ENCODE results near the gene PSD2. TPM values are rescaled to one million over a fixed set of nuclear protein-coding genes. Genes with fewer than 3 reads are reported as not detected.

PSD2 gene
- total RNA-seq, 1 experiment from 2014 or later, result 0.22 TPM

GRCh38 chr5:139751236-139751635 lies 44.4 kb upstream of the PSD2 start:
- Histone ChIP-seq H3K27me3 (ENCODE audit: insufficient read depth, low read length) (peaks cover 39% of the 10 kb centered on the region), H3K18ac (ENCODE audit: insufficient read length, low read depth, low read length) (no peak overlapping the region), H2BK20ac (ENCODE audit: low read depth, low read length, poor library complexity, severe bottlenecking) (no peak overlapping the region), H3K79me1 (ENCODE audit: insufficient read depth, low read depth, low read length, poor library complexity, severe bottlenecking) (no peaks in the 10 kb centered on the region), H3K14ac (ENCODE audit: insufficient read depth, low read length) (no peak overlapping the region), H2BK120ac (ENCODE audit: low read depth, low read length, poor library complexity, severe bottlenecking) (no peak overlapping the region), H3K9ac (ENCODE audit: extremely low read depth, insufficient read length, low read length) (no peak overlapping the region), H3K9me3 (ENCODE audit: control insufficient read depth, low read depth, low read length) (no peaks in the 10 kb centered on the region), H2AFZ (ENCODE audit: low read length) (no peak overlapping the region), H3K23me2 (ENCODE audit: insufficient read length, low read depth, low read length, poor library complexity, severe bottlenecking) (peaks cover 30% of the 10 kb centered on the region), H3K4ac (ENCODE audit: low read depth, low read length) (no peak overlapping the region), H4K20me1 (ENCODE audit: control insufficient read depth, insufficient read depth, insufficient read length) (no peaks in the 10 kb centered on the region), H3K79me2 (ENCODE audit: insufficient read depth, low read length) (no peaks in the 10 kb centered on the region), H2BK15ac (ENCODE audit: low read depth, low read length) (no peak overlapping the region), H3K4me1 (ENCODE audit: insufficient read depth, low read length) (peaks cover 3% of the 10 kb centered on the region; the same call in 1 of the 2 replicates), H2AK5ac (ENCODE audit: insufficient read length, low read length) (no peak overlapping the region), H3T11ph (ENCODE audit: low read length) (no peak overlapping the region), H4K8ac (replicated peaks; ENCODE audit: insufficient read length, low read depth, low read length) (no peak overlapping the region), H3K56ac (ENCODE audit: insufficient read length, low read depth, low read length) (no peak overlapping the region), H4K5ac (ENCODE audit: insufficient read length, low read depth, low read length) (no peak overlapping the region), H3K27ac (ENCODE audit: insufficient read length, low read depth, low read length) (no peak overlapping the region), H2BK12ac (ENCODE audit: insufficient read length, low read depth, low read length) (no peak overlapping the region), H3K4me2 (ENCODE audit: insufficient read depth, insufficient read length, low read length) (no peak overlapping the region), H3K23ac (ENCODE audit: insufficient read length, low read depth, low read length) (no peak overlapping the region), H2BK5ac (ENCODE audit: insufficient read length, low read length) (no peak overlapping the region), H4K91ac (ENCODE audit: insufficient read length, low read depth, low read length) (no peak overlapping the region)
- Mint-ChIP-seq H3K4me1 (peaks cover 25 to 33% of the 10 kb centered on the region in 2 experiments), H3K9me3 (peaks cover 0 to 3% of the 10 kb centered on the region in 2 experiments; a peak in 1 of 5 replicates), H3K27ac (no peak overlapping the region), H3K27me3 (ENCODE audit: low read depth) (peaks cover 98% of the 10 kb centered on the region), H3K4me3 (no peak overlapping the region), H3K36me3 (ENCODE audit: insufficient read depth in 1 of 3, low read depth in 3 of 3) (no peaks in the 10 kb centered on the region)
- DNase-seq, result no peak
- TF ChIP-seq CTCF (conservative IDR thresholded peaks at IDR 0.05), result no peak
- WGBS (ENCODE audit: extremely low coverage, insufficient read length, low lambda C conversion rate), result no CpG with 5 or more reads among the region's 1 CpG

All from H9 (cell line).